IMR-90 (cell line): ENCODE measurements around the gene TEX13D. TPM values are rescaled to one million over a fixed set of nuclear protein-coding genes. Genes with fewer than 3 reads are reported as not detected.

Experiments
- microRNA-seq, 2 experiments: library from miRNA; stranded (forward) in 1 of 2; unstranded in 1 of 2; fragments of 10-50 nt in 1 of 2; fragments of <30 nt in 1 of 2; gene quantifications in 1 of 2; microRNA quantifications in 1 of 2; one replicate each; pipeline versions ENCODE3 to v1.1.0; 2013 to 2020; ENCODE audit not compliant: insufficient read depth in 1 of 2, insufficient read length in 1 of 2, unreplicated experiment in 1 of 2
- polyA plus RNA-seq, 3 experiments: library from polyadenylated mRNA; depleted of rRNA; stranded (reverse); fragments of >200 nt; gene quantifications; 2 replicates each; pipeline ENCODE4 v1.2.3, GENCODE V29; 2012; ENCODE audit warnings: low replicate concordance in 1 of 3
- small RNA-seq, 5 experiments: library from RNA; depleted of rRNA; stranded (forward); fragments of <200 nt; gene quantifications; one replicate each; pipeline ENCODE3, GENCODE V24; 2012
- total RNA-seq: library from RNA; depleted of rRNA; stranded (reverse); fragments of >200 nt; gene quantifications from 2 replicates; pipeline ENCODE4 v1.2.3, GENCODE V29; 2012; rRNA removed

The TEX13D gene
- total and polyA plus RNA-seq, 2 of the 4 experiments (the other 2 are of a cell fraction), result not detected

Small RNA genes within 50 kb of the gene (microRNA-seq; reads per million reads assigned to microRNA genes)
- not detected for gene AL022718.1 (ENCODE audit: insufficient read depth, insufficient read length)

Small RNA genes within 50 kb of the gene (small RNA-seq; reads per million reads assigned to genes)
- gene AL022718.1, result 0 to 0.46 (median 0) reads per million in 5 experiments

Other genes with a start within 250 kb of the TEX13D start
- gene SH2D1A, start 13.9 kb downstream of the TEX13D start, total RNA-seq, result not detected in 2 replicates
- gene SH2D1A, start 13.9 kb downstream of the TEX13D start, polyA plus RNA-seq (2012; rRNA removed), result not detected in 2 replicates